ENCODE measurements around the gene TULP1. TPM values are rescaled to one million over a fixed set of nuclear protein-coding genes. Genes with fewer than 3 reads are reported as not detected.

TULP1 gene
- total RNA-seq, 4 donors from 2014 or later, result 1.2 TPM; not detected in 3

- TF ChIP-seq POLR2A (IDR thresholded peaks at IDR 0.05; ENCODE audit: low read depth) (no peak), EP300 (IDR thresholded peaks at IDR 0.05) (no peak), POLR2AphosphoS5 (IDR thresholded peaks at IDR 0.05) (no peak), CTCF (IDR thresholded peaks at IDR 0.05) (no peak)
- no peak overlapping the region for H3K4me3 ChIP-seq
- H3K36me3 ChIP-seq, result peaks cover 12 to 87% (median 83%) of the 10 kb centered on the region in 4 donors
- H3K9me3 ChIP-seq, result no peaks in the 10 kb centered on the region
- intact Hi-C loops (cut with DNase I), result no loop called here
- peaks cover 12 to 60% (median 44%) of the 10 kb centered on the region in 4 donors for H3K4me1 ChIP-seq
- WGBS, result 92% methylated on average over 9 of the region's 9 CpGs
- no peak for DNase-seq (ENCODE audit: extremely low spot score)
- peak overlapping the region; percentile 30 to 94 (median 90) for H3K27ac ChIP-seq (replicated peaks in 1 of 4)
- H3K27me3 ChIP-seq, result no peaks in the 10 kb centered on the region
These were observed 39.4 kb downstream of the TULP1 start for GRCh38 chr6:35473075-35473849.

GRCh38 chr6:35471836-35472345 is 40.8 kb downstream of the TULP1 start:
- no peaks in the 10 kb centered on the region for H3K27me3 ChIP-seq
- H3K36me3 ChIP-seq, result peaks cover 8 to 74% (median 69%) of the 10 kb centered on the region in 4 donors
- no peaks in the 10 kb centered on the region for H3K9me3 ChIP-seq
- DNase-seq (ENCODE audit: extremely low spot score), result no peak
- peak overlapping the region; percentile 89 to 94 (median 91) for H3K27ac ChIP-seq (replicated peaks in 1 of 4)
- intact Hi-C loops (cut with DNase I), result no loop called here
- H3K4me1 ChIP-seq, result peaks cover 15 to 68% (median 51%) of the 10 kb centered on the region in 4 donors
- WGBS, result 62% methylated on average over 8 of the region's 8 CpGs
- H3K4me3 ChIP-seq, result no peak overlapping the region
- no peak for TF ChIP-seq CTCF (IDR thresholded peaks at IDR 0.05)
- TF ChIP-seq POLR2AphosphoS5 (IDR thresholded peaks at IDR 0.05), result no peak
- TF ChIP-seq POLR2A (IDR thresholded peaks at IDR 0.05; ENCODE audit: low read depth), result no peak
- TF ChIP-seq EP300 (IDR thresholded peaks at IDR 0.05), result no peak

GRCh38 chr6:35470663-35471120 is 42.0 kb downstream of the TULP1 start:
- WGBS, result 40% methylated on average over 2 of the region's 3 CpGs

GRCh38 chr6:35469751-35470662 is 42.7 kb downstream of the TULP1 start:
- peaks cover 15 to 68% (median 51%) of the 10 kb centered on the region in 4 donors for H3K4me1 ChIP-seq
- H3K36me3 ChIP-seq, result peaks cover 8 to 59% (median 53%) of the 10 kb centered on the region in 4 donors
- H3K4me3 ChIP-seq, result peak overlapping the region; percentile 64 to 87 (median 77)
- H3K27me3 ChIP-seq, result no peaks in the 10 kb centered on the region
- intact Hi-C loops (cut with DNase I), result loop anchor here (5.0 kb wide), 1 partner anchor 128 kb away; the partner anchor contains the start of gene PPARD
- TF ChIP-seq EP300 (IDR thresholded peaks at IDR 0.05), result no peak
- peak; percentile 64 to 72 for TF ChIP-seq POLR2AphosphoS5 (IDR thresholded peaks at IDR 0.05)
- WGBS, result 39% methylated on average over 17 of the region's 18 CpGs
- DNase-seq (ENCODE audit: extremely low spot score), result no peak
- no peaks in the 10 kb centered on the region for H3K9me3 ChIP-seq
- peak overlapping the region; percentile 89 to 94 (median 91) for H3K27ac ChIP-seq (replicated peaks in 1 of 4)

More at GRCh38 chr6:35470663-35471120, 42.0 kb downstream of the TULP1 start:
- no peaks in the 10 kb centered on the region for H3K27me3 ChIP-seq
- peaks cover 15 to 68% (median 51%) of the 10 kb centered on the region in 4 donors for H3K4me1 ChIP-seq
- H3K4me3 ChIP-seq, result no peak overlapping the region
- intact Hi-C loops (cut with DNase I), result no loop called here
- peaks cover 8 to 66% (median 60%) of the 10 kb centered on the region in 4 donors for H3K36me3 ChIP-seq
- no peaks in the 10 kb centered on the region for H3K9me3 ChIP-seq
- TF ChIP-seq POLR2AphosphoS5 (IDR thresholded peaks at IDR 0.05), result no peak
- H3K27ac ChIP-seq (replicated peaks in 1 of 4), result peak overlapping the region; percentile 89 to 94 (median 91)
- DNase-seq (ENCODE audit: extremely low spot score), result no peak

- 3% methylated on average over 19 of the region's 37 CpGs for WGBS
- peak overlapping the region; percentile 89 to 94 (median 91) for H3K27ac ChIP-seq (replicated peaks in 1 of 4)
- H3K36me3 ChIP-seq, result peaks cover 8 to 50% (median 45%) of the 10 kb centered on the region in 4 donors
- DNase-seq (ENCODE audit: extremely low spot score), result no peak
- no peaks in the 10 kb centered on the region for H3K27me3 ChIP-seq
- H3K4me3 ChIP-seq, result peak overlapping the region; percentile 64 to 87 (median 77)
- H3K4me1 ChIP-seq, result peaks cover 15 to 62% (median 51%) of the 10 kb centered on the region in 4 donors
- intact Hi-C loops (cut with DNase I), result loop anchor here (5.0 kb wide), 1 partner anchor 127 kb away; the partner anchor contains the start of gene PPARD
- no peaks in the 10 kb centered on the region for H3K9me3 ChIP-seq
- TF ChIP-seq EP300 (IDR thresholded peaks at IDR 0.05) (no peak), CTCF (IDR thresholded peaks at IDR 0.05) (no peak), POLR2AphosphoS5 (IDR thresholded peaks at IDR 0.05) (no peak), POLR2A (IDR thresholded peaks at IDR 0.05; ENCODE audit: low read depth) (no peak)
These were observed 43.5 kb downstream of the TULP1 start for GRCh38 chr6:35468980-35469750.
